Liver (tissue), 9 donors: ENCODE data around the gene TRAF7. TPM values are rescaled to one million over a fixed set of nuclear protein-coding genes. Genes with fewer than 3 reads are reported as not detected.
"Not testable (repeated sequence)": the region's sequence is repeated elsewhere in the genome, so short reads cannot be mapped to it uniquely, and the experiment has no call there.

Source experiments
- DNase-seq: peaks from one replicate; pipeline ENCODE4 v3.0.0-alpha.2; 2017; ENCODE audit warnings: low spot score
- H3K27ac ChIP-seq, 2 donors: one replicate each; pipeline ENCODE4 v1.7.0; 2013; ENCODE audit warnings: inconsistent platforms in 2 of 2, low read length in 2 of 2, control low read depth in 1 of 2, low read depth in 1 of 2, mild to moderate bottlenecking in 1 of 2
- H3K27me3 ChIP-seq, 4 donors: one replicate each; pipeline versions ENCODE4 v1.6.1 to v1.7.0; 2013; ENCODE audit warnings: low read length in 3 of 4, inconsistent platforms in 1 of 4, mild to moderate bottlenecking in 1 of 4, moderate library complexity in 1 of 4; ENCODE audit not compliant: control insufficient read depth in 4 of 4, insufficient read depth in 4 of 4
- H3K36me3 ChIP-seq, 4 donors: one replicate each; pipeline versions ENCODE4 v1.6.1 to v1.7.0; 2013; ENCODE audit warnings: low read length in 3 of 4, mild to moderate bottlenecking in 3 of 4, low read depth in 1 of 4, moderate library complexity in 1 of 4; ENCODE audit not compliant: control insufficient read depth in 4 of 4, insufficient read depth in 3 of 4
- H3K4me1 ChIP-seq, 4 donors: one replicate each; pipeline versions ENCODE4 v1.6.1 to v1.7.0; 2013; ENCODE audit warnings: low read length in 3 of 4, mild to moderate bottlenecking in 3 of 4, moderate library complexity in 1 of 4; ENCODE audit not compliant: control insufficient read depth in 4 of 4, insufficient read depth in 4 of 4
- H3K4me3 ChIP-seq, 3 donors: one replicate each; pipeline versions ENCODE4 v1.6.1 to v1.7.0; 2013; ENCODE audit warnings: low read length in 3 of 3, control low read depth in 1 of 3, low read depth in 1 of 3, mild to moderate bottlenecking in 1 of 3
- H3K9ac ChIP-seq, 2 donors: one replicate each; pipeline ENCODE4 v1.7.0; 2013; ENCODE audit warnings: low read length in 2 of 2, mild to moderate bottlenecking in 2 of 2, moderate library complexity in 2 of 2, control low read depth in 1 of 2, low read depth in 1 of 2
- H3K9me3 ChIP-seq, 4 donors: one replicate each; pipeline versions ENCODE4 v1.6.1 to v1.7.0; 2013; ENCODE audit warnings: low read length in 3 of 4; ENCODE audit not compliant: control insufficient read depth in 4 of 4
- WGBS: extraction: QIAGEN DNeasy Blood & Tissue Kit; methylation state at CpG from one replicate; pipeline ENCODE4 v1.1.7; 2013; 5-methylcytosine and 5-hydroxymethylcytosine counted together
- polyA plus RNA-seq, 2 donors: library from polyadenylated mRNA; stranded (reverse) in 1 of 2; unstranded in 1 of 2; fragments of 200-250 nt in 1 of 2; fragments of >200 nt in 1 of 2; fragmentation: Nextera tagmentation in 1 of 2; extraction: Ambion mirVana in 1 of 2; gene quantifications; one replicate each; pipeline versions ENCODE4 v1.2.1 to v1.2.3, GENCODE V29; 2013 to 2015
- total RNA-seq, 2 donors: library from RNA; depleted of rRNA; stranded (reverse); fragments of >200 nt; gene quantifications; one replicate each; pipeline ENCODE4 v1.2.3, GENCODE V29; 2014
- donor health status: healthy.
- donor health status: healthy.
- donor health status: healthy.
- donor health status: healthy.
- donor health status: healthy.

Gene TRAF7
- total and polyA plus RNA-seq, 4 donors: 14.7 to 36.6 (median 34.0) TPM

DNA sequence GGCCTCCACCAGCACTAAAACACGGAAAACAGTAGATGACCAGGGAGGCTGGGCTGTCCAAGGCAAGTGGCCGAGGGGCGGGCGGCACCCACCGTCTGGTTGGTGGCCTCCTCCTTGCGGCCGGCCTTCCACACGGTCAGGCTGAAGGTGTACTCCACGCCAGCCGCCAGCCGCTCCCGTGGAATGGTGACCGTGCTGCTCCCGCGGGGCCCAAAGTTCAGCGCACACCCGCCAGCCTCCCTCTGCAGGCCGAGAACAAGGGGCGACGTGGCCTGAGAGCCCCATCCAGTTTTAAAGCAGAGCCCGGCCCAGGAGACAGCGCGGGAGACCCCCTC, 47.8 kb upstream of the TRAF7 start:
- H3K36me3 ChIP-seq: peaks cover 0 to 27% (median 13%) of the 10 kb centered on the region in 4 donors
- H3K9me3 ChIP-seq, H3K9ac ChIP-seq, H3K4me1 ChIP-seq, H3K27me3 ChIP-seq, DNase-seq, H3K27ac ChIP-seq, H3K4me3 ChIP-seq: not testable (repeated sequence)
- 95% methylated on average over 23 of the region's 23 CpGs for whole genome bisulfite sequencing

DNA sequence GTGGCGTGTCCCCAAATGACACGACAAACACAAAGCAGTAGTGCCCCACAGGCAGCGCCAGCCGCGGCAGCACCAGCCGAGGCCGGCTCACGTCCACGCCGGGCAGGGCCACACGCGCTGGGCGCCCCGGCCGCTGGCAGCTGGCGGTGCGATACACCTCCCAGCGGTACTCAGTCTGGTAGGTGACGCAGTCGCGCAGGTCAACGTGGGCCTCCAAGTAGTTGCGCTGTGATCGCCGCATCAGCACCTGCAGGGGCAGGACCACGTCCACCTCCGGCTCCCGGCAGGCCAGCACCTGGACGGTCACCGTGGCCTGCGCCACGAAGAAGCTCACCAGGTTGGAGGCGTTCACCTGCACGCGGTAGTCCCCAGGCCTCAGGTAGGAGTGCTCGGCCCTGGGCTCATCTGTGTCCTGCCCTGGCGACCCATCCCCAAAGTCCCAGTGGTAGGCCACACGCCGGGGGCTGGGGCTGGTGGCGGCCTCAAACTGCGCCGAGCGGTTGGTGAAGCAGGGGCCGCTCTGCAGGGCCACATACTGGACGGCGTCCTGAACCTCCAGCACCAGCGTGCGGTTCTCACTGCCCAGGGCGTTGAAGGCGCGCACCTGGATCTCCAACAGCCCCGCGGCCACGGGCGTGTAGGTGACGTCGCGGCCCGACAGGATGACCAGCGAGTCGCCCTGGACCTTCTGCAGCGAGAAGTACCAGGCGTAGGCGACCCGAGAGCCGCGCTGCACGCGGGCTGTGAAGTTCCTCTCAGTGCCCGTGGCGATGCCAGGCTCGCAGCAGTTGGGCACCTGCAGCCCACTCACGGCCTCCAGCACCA, 46.9 kb upstream of the TRAF7 start:
- H3K4me1 ChIP-seq, H3K27ac ChIP-seq, H3K27me3 ChIP-seq, H3K9ac ChIP-seq, H3K4me3 ChIP-seq, DNase-seq, H3K9me3 ChIP-seq: not testable (repeated sequence)
- H3K36me3 ChIP-seq: peaks cover 0 to 25% (median 12%) of the 10 kb centered on the region in 4 donors
- 97% methylated on average over 73 of the region's 73 CpGs for WGBS

DNA sequence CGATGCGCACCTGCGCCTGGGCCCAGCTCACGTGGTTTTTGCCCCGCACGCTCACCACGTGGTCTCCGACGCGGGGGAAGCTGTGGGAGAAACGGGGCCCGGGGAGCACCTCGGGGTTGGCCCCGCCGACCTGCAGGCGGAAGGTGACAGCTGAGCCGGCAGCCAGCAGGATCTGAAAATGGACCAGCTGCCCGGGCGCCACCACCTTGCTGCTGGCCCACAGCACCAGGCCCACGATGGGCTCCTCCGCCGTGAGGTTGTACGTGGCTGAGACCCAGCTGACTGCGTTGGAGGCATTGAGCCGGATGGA, 46.4 kb upstream of the TRAF7 start:
- peaks cover 0 to 25% (median 12%) of the 10 kb centered on the region in 4 donors for H3K36me3 ChIP-seq
- 98% methylated on average over 25 of the region's 25 CpGs for WGBS
- H3K27ac ChIP-seq, H3K27me3 ChIP-seq, DNase-seq, H3K9me3 ChIP-seq, H3K9ac ChIP-seq, H3K4me3 ChIP-seq, H3K4me1 ChIP-seq: not testable (repeated sequence)

- peaks cover 0 to 27% (median 12%) of the 10 kb centered on the region in 4 donors for H3K36me3 ChIP-seq
Observed at GRCh38 chr16:2109872-2110271, 45.7 kb upstream of the TRAF7 start.

DNA sequence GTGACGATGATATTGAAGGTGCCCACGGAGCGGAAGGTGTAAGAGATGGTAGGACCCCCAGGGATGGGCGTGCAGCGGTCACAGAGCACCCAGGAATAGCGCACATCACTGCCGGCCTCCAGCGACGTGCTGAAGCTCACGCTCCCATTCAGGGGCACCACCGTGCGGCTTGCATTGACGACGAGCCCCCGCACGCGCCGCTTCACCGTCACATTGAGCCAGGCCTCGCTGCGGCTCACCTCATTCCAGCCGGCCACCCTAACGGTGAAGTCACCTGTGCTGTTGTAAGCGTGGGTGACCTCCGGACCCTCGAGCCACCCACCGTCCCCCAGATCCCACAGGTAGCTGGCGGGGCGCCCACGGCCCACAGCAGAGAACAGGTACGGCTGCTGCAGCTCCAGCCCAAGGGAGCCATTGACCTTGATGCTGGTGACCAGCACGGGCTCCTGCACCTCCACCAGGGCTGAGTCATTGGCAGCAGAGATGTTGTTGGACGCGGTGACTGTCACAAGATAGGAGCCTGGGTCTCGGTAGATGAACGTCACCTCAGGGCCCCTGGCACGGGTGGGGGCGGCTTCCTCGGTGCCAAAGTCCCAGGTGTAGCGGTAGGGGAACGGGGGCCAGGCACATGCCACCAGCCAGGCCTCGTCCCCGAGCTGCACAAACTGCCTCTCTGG, 45.1 kb upstream of the TRAF7 start:
- H3K36me3 ChIP-seq: peaks cover 0 to 27% (median 12%) of the 10 kb centered on the region in 4 donors
- not testable (repeated sequence) for DNase-seq

More at GRCh38 chr16:2109872-2110271, 45.7 kb upstream of the TRAF7 start:
- H3K4me3 ChIP-seq, H3K27me3 ChIP-seq, H3K4me1 ChIP-seq, H3K9me3 ChIP-seq, DNase-seq, H3K27ac ChIP-seq, H3K9ac ChIP-seq: not testable (repeated sequence)
- 95% methylated on average over 22 of the region's 23 CpGs for WGBS

GRCh38 chr16:2111009-2111353, 44.6 kb upstream of the TRAF7 start:
- not testable (repeated sequence) for DNase-seq, H3K9ac ChIP-seq, H3K9me3 ChIP-seq, H3K4me1 ChIP-seq, H3K27me3 ChIP-seq, H3K27ac ChIP-seq, H3K4me3 ChIP-seq
- WGBS: 97% methylated on average over 36 of the region's 36 CpGs
- H3K36me3 ChIP-seq: peaks cover 0 to 26% (median 11%) of the 10 kb centered on the region in 4 donors

More for the DNA sequence above, 45.1 kb upstream of the TRAF7 start:
- 88% methylated on average over 43 of the region's 43 CpGs for WGBS
- not testable (repeated sequence) for H3K4me1 ChIP-seq, H3K9me3 ChIP-seq, H3K27me3 ChIP-seq, H3K9ac ChIP-seq, H3K4me3 ChIP-seq, H3K27ac ChIP-seq

DNA sequence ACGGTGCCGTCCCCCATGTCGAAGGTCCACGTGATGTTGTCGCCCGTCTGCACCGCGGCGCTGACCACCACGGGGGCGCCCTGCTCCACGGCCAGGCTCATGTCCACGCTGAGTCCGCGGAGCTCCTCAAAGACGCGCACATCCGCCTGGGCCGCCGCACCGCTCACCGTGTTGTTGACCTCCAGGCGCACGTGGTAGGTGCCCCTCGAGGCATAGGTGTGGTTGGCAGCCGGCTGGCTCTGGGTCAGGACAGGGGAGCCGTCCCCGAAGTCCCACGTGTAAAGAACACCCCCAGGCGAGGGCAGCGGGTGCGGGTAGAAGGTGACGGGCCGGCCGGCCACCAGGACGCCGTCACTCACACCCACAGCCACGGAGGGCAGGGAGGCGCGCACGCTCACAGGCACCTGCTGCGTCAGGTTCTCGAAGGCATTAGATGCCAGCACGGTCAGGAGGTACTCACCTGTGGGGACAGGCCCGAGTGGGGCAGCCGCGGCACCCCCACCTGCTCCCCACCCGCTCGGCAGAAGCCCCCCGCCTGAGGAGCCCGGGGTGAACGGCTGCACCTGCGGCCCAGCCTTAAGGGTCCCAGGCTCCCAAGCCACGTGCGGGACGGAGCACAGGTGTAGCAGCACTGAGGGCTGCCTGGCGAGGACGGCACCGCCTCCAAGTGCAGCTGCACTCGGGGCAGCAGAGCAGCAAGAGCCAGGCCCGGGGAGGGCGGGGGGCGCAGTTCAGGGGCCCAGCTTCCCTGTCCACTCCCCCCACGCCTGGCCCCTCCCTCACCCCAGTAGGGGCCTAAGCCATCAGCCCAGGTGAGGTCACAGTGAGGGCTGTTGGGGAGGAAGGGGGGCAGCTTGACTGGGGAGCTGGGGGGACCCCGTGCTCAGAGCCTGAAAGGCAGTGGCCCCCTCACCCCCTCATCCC, 43.9 kb upstream of the TRAF7 start:
- not testable (repeated sequence) for H3K4me1 ChIP-seq, H3K27me3 ChIP-seq, H3K4me3 ChIP-seq, H3K9me3 ChIP-seq, H3K9ac ChIP-seq, DNase-seq, H3K27ac ChIP-seq
- peaks cover 0 to 26% (median 12%) of the 10 kb centered on the region in 4 donors for H3K36me3 ChIP-seq
- 97% methylated on average over 63 of the region's 65 CpGs for WGBS

DNA sequence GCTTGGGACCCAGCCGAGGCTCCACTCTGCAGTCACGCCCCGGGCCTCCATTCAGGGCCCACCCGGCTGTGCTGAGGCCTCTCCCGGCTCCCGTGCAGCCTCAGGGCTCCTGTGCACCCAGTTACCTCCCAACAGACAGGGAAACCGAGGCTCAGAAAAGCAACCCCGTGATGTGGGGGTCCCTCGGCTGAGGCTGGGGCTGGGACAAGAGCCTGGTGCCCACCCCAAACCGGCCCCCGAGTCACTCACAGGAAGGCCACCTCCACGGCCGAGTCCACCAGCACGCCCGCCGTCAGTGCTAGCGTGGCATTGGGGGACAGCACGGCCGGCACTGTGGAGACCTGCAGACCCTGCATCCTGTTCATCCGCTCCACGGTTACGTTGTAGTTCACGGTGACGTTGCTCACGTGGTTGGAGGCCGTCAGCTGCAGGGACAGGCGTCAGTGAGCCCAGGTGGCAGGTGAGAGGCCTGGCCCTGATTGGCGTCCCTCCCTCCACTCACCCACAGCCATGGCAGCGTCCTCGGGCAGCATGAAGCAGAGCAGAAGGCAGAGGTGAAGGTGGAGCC, 43.0 kb upstream of the TRAF7 start:
- DNase-seq: not testable (repeated sequence)

More for the DNA sequence above, 43.0 kb upstream of the TRAF7 start:
- H3K9ac ChIP-seq, H3K9me3 ChIP-seq, H3K27ac ChIP-seq, H3K27me3 ChIP-seq, H3K4me3 ChIP-seq, H3K4me1 ChIP-seq: not testable (repeated sequence)
- 90% methylated on average over 30 of the region's 30 CpGs for WGBS
- peaks cover 0 to 24% (median 9%) of the 10 kb centered on the region in 4 donors for H3K36me3 ChIP-seq
